Activated naive CD8-positive, alpha-beta T cell treated with anti-CD3 and anti-CD28 coated beads, Interleukin-2, amount 50 U/mL, for 16 hours (primary cell): ENCODE data around the gene DTNBP1.
"Not testable (repeated sequence)": the region's sequence is repeated elsewhere in the genome, so short reads cannot be mapped to it uniquely, and the experiment has no call there.

Experiments
- DNase-seq: peaks from one replicate; pipeline ENCODE4 v3.0.0-alpha.2; 2020; ENCODE audit warnings: low read depth, low spot score

Gene DTNBP1

GRCh38 chr6:15556711-15557110, 106.1 kb downstream of the DTNBP1 start:
- DNase-seq: no peak

DNA sequence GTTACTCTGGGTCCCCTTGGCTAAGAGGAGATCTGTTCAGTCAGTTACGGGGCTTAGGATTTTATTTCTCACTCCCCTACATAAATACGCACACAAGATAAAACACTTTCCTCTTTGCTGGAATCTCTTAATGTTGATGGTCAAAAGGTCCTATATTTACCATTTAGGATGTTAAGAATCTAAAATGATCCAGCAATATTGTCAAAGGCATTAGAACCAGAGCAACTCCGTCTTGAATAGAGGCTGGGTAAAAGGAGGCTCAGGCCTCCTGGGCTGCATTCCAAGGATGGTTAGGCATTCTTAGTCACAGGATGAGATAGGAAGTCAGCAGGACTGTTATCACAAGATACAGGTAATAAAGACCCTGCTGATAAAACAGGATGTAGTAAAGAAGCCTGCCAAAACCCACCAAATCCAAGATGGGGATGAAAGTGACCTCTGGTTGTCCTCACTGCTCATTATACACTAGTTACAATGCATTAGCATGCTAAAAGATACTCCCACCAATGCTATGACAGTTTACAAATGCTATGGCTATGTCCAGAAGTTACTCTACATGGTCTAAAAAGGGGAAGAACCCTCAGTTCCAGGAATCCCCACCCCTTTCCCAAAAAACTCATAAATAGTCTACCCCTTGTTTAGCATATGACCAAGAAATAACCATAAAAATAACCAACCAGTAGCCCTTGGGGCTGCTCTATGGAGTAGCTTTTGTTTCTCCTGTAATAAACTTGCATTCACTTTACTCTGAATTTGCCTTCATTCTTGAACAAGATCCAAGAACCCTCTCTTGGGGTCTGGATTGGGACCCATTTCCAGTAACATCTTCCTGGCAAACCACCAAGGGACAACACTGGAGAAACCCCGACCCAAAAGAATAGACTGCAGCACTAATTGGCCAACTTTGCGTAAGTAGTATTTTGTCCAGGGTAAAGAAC, 107.5 kb downstream of the DTNBP1 start:
- DNase-seq: no peak

- DNase-seq: no peak
These were observed 108.1 kb downstream of the DTNBP1 start for GRCh38 chr6:15554728-15555100.

GRCh38 chr6:15553736-15554294, 109.0 kb downstream of the DTNBP1 start:
- DNase-seq: no peak

DNA sequence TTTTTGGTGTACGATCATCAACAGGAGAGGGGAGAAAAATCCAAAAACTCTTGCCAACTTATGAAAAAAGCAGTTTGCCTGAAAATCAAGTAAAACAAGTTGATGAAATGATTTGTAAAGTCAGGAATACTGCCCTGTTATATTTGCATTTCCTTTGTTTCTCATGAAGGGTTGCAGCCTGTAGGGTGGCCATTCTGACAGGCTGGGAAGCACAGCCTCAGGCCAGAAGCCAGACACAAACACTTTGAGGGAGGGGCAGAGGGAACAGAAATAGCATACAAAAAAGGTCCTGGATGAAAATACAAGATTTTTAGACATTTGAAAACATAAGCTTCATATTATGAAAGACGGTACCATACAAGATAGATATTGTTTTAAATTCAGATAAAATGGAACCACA, 109.8 kb downstream of the DTNBP1 start:
- no peak for DNase-seq

DNA sequence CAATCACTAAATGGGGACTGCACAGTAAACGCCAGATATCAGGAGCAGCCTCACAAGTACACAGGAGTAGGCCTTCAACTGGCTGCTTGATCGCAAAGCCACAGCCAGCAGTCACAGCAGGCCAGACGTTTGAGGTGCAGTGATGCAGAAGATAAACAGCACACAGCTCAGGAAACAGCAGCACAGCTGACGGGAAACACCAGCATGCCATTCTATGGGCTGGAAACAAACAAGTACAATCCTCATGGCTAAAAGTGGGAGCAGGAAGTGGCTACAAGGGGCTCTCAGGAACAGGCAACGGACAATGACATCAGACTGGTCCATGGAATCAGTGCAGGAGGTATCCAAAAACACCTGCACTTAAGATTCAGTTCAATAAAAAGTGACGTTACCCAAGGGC, 111.0 kb downstream of the DTNBP1 start:
- DNase-seq: no peak

DNA sequence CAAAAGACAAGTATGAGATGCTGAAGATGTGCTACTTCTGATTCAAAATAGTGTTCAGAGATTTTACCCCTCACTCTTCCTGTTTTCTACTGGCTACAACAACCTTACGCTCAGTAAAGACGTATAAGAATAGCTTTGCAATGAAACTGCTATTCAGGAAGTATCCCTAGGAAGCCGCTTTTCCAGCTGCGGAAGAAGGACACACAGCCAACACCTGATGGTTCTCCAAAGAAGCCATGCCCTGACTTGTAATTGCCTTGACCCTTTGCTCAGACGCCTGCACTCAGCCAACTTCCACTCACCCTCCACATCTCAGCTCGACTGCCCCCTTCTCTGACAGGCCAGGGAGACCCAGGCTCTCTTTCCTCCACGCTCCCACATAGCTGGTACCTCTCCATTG, 111.6 kb downstream of the DTNBP1 start:
- no peak for DNase-seq

DNA sequence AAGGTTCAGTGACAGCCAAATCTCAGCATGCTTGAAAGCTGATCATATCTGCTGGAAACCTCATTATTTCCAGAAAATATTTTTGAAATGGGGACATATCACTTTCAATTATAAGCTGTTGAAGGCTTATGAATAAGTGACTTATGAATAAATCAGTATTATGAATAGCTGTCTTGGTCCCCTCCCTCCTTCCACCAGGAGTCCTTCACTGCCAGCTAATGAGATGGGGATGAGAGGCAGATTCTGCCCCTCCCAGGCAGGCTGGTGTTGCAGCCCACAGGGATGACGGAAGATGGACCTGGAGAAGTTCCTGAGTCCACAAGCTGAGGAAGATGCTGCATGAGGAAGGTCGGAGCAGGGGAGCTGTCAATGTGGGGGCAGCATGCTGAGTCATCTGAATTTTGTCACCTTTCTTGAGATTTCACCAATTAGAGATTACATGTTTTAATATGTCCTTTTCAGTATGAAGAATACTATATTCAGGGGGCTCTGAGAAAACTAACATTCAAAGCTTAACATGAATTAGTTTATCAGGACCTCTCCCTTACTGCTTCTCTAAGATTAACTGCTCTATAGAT, 112.2 kb downstream of the DTNBP1 start:
- DNase-seq: no peak

DNA sequence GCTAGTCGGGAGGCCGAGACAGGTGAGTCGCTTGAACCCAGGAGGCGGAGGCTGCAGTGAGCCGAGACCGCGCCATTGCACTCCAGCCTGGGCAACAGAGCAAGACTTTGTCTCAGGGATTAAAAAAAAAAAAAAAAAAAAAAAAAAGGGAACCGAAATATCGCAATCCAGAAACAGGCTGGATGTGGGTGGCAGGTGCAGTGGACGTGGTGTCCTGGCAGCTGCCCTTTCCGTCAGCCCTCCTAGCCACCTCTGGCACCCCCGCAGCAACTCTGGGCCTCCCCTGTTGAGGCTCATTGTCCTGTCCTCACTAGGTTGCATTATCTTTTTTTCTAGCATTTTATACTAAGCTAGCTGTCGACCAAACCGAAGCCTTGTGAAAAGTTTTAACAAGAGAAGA, 113.5 kb downstream of the DTNBP1 start:
- DNase-seq: no peak

DNA sequence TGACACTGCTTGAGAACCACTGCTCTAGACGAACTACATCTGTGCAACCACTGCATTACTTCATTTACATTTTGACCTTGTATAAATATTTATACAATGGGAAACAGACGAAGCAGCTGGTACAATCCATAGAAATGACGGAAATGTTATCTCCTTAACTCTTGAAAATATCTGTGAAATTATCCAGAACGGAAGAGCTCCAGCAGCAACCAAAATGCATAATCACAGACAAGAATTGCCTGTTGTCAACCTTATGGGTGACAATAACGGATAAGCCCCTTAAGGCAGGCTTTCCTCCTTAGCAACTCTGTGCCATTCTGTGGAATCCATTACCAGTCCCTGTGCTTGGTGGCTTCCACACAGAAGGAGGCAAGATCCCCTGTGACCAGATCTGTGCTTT, 115.4 kb downstream of the DTNBP1 start:
- DNase-seq: no peak

DNA sequence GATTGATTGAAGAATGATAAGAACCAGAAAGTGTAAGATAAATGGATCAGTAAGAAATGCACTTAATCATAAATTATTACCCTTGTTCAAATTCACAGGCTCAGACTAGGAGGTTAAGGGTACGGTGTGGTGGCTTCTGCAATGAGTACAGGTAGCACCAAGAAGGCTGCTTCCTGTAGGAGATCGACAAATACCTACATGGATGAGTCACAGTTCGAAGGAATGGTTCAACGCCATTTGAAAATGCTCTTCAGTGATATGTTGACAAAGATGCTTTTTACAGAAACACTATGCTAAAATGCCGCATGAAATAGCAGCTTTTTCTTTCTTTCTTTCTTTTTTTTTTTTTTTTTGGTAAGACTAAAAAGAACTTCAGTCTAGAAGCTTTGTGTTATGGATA, 116.2 kb downstream of the DTNBP1 start:
- no peak for DNase-seq

- no peak for DNase-seq
These were observed 118.4 kb downstream of the DTNBP1 start for GRCh38 chr6:15544321-15544900.

GRCh38 chr6:15543332-15543917, 119.4 kb downstream of the DTNBP1 start:
- DNase-seq: not testable (repeated sequence)

DNA sequence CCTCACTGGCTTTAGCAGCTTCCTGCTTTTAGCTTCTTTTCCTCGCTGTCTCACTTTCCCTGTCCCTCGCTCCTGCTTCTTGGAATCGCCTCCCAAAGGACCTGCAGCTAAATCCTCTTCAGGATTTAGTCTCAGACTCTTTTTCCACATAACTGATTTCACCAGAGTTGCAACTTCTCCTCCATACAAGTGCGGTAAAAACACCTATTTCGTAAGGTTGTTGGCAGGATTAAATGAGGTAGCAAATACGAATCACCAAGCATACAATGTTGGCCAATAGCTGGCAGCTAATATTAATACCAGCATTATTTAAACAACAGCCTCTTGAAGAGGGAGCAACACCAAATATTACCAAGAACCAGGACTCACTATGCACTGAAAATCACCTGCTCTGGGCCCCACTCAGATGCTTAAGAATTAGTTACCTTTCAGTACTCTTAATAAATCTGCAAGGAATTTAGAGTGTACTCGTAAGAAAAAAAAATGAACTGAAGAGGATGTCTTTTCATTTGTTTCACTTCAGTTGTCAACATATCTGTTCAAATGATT, 123.0 kb downstream of the DTNBP1 start:
- no peak for DNase-seq

DNA sequence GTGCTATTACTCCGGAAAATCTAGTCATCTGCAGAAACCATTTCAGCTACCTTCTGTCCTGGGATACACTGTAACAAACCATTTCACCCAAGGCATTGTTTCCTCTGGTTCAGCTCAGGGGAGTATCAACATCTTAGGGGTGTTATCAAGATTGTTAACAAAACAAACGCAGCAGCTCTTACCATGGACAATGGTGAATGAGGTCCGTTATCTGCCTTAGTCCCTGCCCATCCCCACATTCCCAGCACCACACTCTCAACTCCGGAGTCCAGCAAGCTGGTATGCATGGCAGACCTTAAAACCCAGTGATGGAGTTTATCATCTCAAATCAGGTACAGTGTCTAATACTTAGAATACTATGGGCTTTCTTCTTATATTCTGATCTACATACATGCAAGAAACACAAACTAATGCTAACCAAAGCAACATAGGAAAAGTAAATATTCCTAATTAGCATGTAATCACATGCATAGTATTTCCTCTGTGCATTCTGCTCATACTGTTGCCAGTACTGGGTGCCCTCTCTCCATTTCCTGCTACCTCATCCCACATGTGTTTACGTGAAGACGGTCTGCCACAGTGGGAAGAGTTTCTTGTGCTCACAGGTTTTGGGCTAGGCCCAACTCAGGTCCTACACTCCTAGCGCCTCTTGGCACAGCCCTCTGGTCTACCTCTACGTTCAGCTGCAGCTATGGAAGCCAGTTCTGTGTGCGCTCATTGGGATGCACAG, 123.9 kb downstream of the DTNBP1 start:
- DNase-seq: no peak

- DNase-seq: no peak
These were observed 124.7 kb downstream of the DTNBP1 start for GRCh38 chr6:15538106-15538505.

GRCh38 chr6:15536198-15536955, 126.5 kb downstream of the DTNBP1 start:
- DNase-seq: no peak

- DNase-seq: no peak
These were observed 127.2 kb downstream of the DTNBP1 start for GRCh38 chr6:15535495-15536197.

DNA sequence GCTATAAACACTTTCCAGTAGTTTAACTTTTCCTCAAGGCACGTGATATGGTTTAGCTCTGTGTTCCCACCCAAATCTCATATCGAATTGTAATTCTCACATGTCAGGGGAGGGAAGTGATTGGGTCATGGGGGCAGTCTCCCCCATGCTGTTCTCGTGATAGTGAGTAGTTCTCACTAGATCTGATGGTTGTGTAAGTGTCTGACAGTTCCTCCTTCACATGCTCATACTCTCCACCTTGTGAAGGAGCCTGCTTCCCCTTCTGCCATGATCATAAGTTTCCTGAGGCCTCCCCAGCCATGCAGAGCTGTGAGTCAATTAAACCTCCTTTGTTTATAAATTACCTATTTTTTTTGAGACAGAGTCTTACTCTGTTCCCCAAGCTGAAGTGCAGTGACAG, 127.9 kb downstream of the DTNBP1 start:
- no peak for DNase-seq
